ENCODE data around the gene BDH1. TPM values are rescaled to one million over a fixed set of nuclear protein-coding genes. Genes with fewer than 3 reads are reported as not detected.

Gene BDH1
- total and polyA plus RNA-seq, 2 of the 13 experiments (the other 11 are each of a cell fraction or from before 2014, with no cell fraction given), result 21.2 to 71.9 TPM

DNA sequence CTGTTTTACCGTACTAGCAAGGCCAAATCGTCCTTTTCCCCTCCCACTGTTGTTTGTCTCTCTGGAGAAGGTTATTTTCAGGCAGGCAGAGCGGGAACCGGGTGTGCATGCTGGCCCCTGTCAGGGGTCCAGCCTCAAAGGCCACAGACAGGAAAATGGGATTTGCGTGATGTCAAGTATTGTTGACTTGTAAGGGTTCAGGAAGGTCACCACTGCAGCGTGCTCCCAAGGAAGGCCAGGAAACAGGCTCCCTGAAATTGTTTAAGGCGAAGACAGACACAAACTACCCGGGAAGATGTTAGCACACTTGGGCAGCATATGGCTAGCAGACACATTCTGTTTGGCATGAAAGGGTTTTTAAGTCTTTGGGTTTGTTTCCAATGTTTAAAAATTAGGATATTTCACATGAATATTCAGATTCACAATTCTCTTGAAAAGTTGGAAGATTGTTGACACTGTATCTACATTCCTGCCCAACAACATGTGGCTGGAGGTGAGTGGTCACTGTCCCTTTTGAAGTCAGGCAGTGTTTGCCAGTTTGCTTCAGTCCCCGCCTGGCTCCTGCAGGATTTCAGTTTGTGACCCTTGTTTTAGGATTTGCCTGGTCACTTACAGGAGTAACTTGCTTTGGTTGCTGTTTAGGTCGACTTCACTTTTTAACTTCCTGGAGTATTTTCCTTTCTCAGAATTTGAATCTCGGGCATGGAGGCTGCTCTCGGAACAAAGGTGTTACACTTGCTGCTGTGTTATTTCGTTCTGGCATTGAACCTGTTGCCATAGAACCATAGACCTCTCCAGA is 90.4 kb downstream of the BDH1 start (continued):
- 0 out of 2 replicates have a peak, but pooled peaks have one; percentile 50 for TF ChIP-seq ZBTB1 (CRISPR knock-in tag; IDR thresholded peaks at IDR 0.05; ENCODE audit: borderline replicate concordance)
- TF ChIP-seq NR2F6 (IDR thresholded peaks at IDR 0.05), result peak; percentile 90
- peak; percentile 92 for TF ChIP-seq NR2F6 (CRISPR knock-in tag; IDR thresholded peaks at IDR 0.05)
- TF ChIP-seq HOXA3 (CRISPR knock-in tag; IDR thresholded peaks at IDR 0.05), result peak; percentile 72; the same call in 1 of the 2 replicates
- peak; percentile 81 for TF ChIP-seq TEAD3 (CRISPR knock-in tag; optimal IDR thresholded peaks at IDR 0.05; ENCODE audit: borderline replicate concordance)
- TF ChIP-seq TSC22D2 (CRISPR knock-in tag; IDR thresholded peaks at IDR 0.05; ENCODE audit: borderline replicate concordance), result 0 out of 2 replicates have a peak, but pooled peaks have one; percentile 27
- TF ChIP-seq, protein P1, sequence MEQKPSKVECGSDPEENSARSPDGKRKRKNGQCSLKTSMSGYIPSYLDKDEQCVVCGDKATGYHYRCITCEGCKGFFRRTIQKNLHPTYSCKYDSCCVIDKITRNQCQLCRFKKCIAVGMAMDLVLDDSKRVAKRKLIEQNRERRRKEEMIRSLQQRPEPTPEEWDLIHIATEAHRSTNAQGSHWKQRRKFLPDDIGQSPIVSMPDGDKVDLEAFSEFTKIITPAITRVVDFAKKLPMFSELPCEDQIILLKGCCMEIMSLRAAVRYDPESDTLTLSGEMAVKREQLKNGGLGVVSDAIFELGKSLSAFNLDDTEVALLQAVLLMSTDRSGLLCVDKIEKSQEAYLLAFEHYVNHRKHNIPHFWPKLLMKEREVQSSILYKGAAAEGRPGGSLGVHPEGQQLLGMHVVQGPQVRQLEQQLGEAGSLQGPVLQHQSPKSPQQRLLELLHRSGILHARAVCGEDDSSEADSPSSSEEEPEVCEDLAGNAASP (CRISPR knock-in tag; IDR thresholded peaks at IDR 0.05; ENCODE audit: borderline replicate concordance), result peak; percentile 81
- TF ChIP-seq SMAD9 (CRISPR knock-in tag; IDR thresholded peaks at IDR 0.05), result no peak
- 0 out of 2 replicates have a peak, but pooled peaks have one; percentile 48 for TF ChIP-seq KLF11 (CRISPR knock-in tag; IDR thresholded peaks at IDR 0.05)
- TF ChIP-seq, protein P2, sequence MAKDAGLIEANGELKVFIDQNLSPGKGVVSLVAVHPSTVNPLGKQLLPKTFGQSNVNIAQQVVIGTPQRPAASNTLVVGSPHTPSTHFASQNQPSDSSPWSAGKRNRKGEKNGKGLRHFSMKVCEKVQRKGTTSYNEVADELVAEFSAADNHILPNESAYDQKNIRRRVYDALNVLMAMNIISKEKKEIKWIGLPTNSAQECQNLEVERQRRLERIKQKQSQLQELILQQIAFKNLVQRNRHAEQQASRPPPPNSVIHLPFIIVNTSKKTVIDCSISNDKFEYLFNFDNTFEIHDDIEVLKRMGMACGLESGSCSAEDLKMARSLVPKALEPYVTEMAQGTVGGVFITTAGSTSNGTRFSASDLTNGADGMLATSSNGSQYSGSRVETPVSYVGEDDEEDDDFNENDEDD (CRISPR knock-in tag; IDR thresholded peaks at IDR 0.05; ENCODE audit: borderline replicate concordance), result peak; percentile 68; the same call in 1 of the 2 replicates
- peak; percentile 83 for TF ChIP-seq ERF (CRISPR knock-in tag; IDR thresholded peaks at IDR 0.05)
- TF ChIP-seq KDM6A (CRISPR knock-in tag; IDR thresholded peaks at IDR 0.05; ENCODE audit: low read depth), result peak; percentile 81
- TF ChIP-seq SMYD3 (CRISPR knock-in tag; IDR thresholded peaks at IDR 0.05), result no peak
- peak; percentile 79 for TF ChIP-seq ZMYM3 (CRISPR knock-in tag; IDR thresholded peaks at IDR 0.05)
- TF ChIP-seq ZC3H13 (CRISPR knock-in tag; IDR thresholded peaks at IDR 0.05), result peak; percentile 64; the same call in 1 of the 2 replicates
- TF ChIP-seq RBM39 (IDR thresholded peaks at IDR 0.05; ENCODE audit: low read depth, low read length, poor library complexity, severe bottlenecking), result no peak
- TF ChIP-seq FOXC1 (CRISPR knock-in tag; IDR thresholded peaks at IDR 0.05; ENCODE audit: borderline replicate concordance), result peak; percentile 40; the same call in 1 of the 2 replicates
- 0 out of 2 replicates have a peak, but pooled peaks have one; percentile 6 for TF ChIP-seq HNF4G (IDR thresholded peaks at IDR 0.05; ENCODE audit: borderline replicate concordance, low read depth, low read length)
- no peak; the same call in 1 of the 2 replicates for TF ChIP-seq HNF4G (CRISPR knock-in tag; IDR thresholded peaks at IDR 0.05; ENCODE audit: borderline replicate concordance, low read depth)
- TF ChIP-seq ZFX (CRISPR knock-in tag; IDR thresholded peaks at IDR 0.05; ENCODE audit: low read depth), result peak; percentile 77
- no peak for TF ChIP-seq SP1 (IDR thresholded peaks at IDR 0.05)
- TF ChIP-seq SP1 (CRISPR knock-in tag; IDR thresholded peaks at IDR 0.05), result no peak
- no peak for TF ChIP-seq NFATC3 (CRISPR knock-in tag; IDR thresholded peaks at IDR 0.05)
- 0 out of 2 replicates have a peak, but pooled peaks have one; percentile 54 for TF ChIP-seq ZFP37 (CRISPR knock-in tag; IDR thresholded peaks at IDR 0.05; ENCODE audit: borderline replicate concordance)
- peak; percentile 71; the same call in 1 of the 2 replicates for TF ChIP-seq MLX (CRISPR knock-in tag; IDR thresholded peaks at IDR 0.05)
- TF ChIP-seq SAP130 (CRISPR knock-in tag; IDR thresholded peaks at IDR 0.05; ENCODE audit: low read depth), result peak; percentile 68; the same call in 1 of the 2 replicates
- TF ChIP-seq ZNF264 (CRISPR knock-in tag; IDR thresholded peaks at IDR 0.05), result 0 out of 2 replicates have a peak, but pooled peaks have one; percentile 24
- peak; percentile 81; the same call in 1 of the 2 replicates for TF ChIP-seq PHF21A (CRISPR knock-in tag; IDR thresholded peaks at IDR 0.05)
- TF ChIP-seq ARHGAP35 (CRISPR knock-in tag; IDR thresholded peaks at IDR 0.05; ENCODE audit: borderline replicate concordance), result no peak
- TF ChIP-seq MYC (CRISPR knock-in tag; IDR thresholded peaks at IDR 0.05; ENCODE audit: borderline replicate concordance), result peak; percentile 62; the same call in 1 of the 2 replicates
